HepG2 (cell line): ENCODE data around the gene EPB41L1. TPM values are rescaled to one million over a fixed set of nuclear protein-coding genes. Genes with fewer than 3 reads are reported as not detected.

Experiments
- DDIT3 ChIP-seq: sonication (generic); formaldehyde crosslinking; IDR thresholded peaks from 2 replicates; pipeline ENCODE4 v1.4.0; 2020; ENCODE audit warnings: mild to moderate bottlenecking, missing genetic modification reagents
- FUBP1 ChIP-seq: sonication (generic); formaldehyde crosslinking; IDR thresholded peaks from 2 replicates; pipeline ENCODE4 v1.5.1; 2020; ENCODE audit warnings: missing genetic modification reagents, mild to moderate bottlenecking, borderline replicate concordance
- HIVEP1 ChIP-seq: sonication (generic); formaldehyde crosslinking; IDR thresholded peaks from 2 replicates; pipeline ENCODE4 v1.4.0; 2020; ENCODE audit warnings: mild to moderate bottlenecking, missing genetic modification reagents
- HOXA9 ChIP-seq: sonication (generic); formaldehyde crosslinking; IDR thresholded peaks from 2 replicates; pipeline ENCODE4 v1.8.1; 2022; ENCODE audit warnings: missing genetic modification reagents, mild to moderate bottlenecking, moderate library complexity, borderline replicate concordance
- STAT6 ChIP-seq: sonication (generic); formaldehyde crosslinking; IDR thresholded peaks from 2 replicates; pipeline ENCODE4 v1.4.0; 2020; ENCODE audit warnings: missing genetic modification reagents, mild to moderate bottlenecking, borderline replicate concordance
- TAF1 ChIP-seq: sonication (generic); formaldehyde crosslinking; IDR thresholded peaks from 2 replicates; pipeline ENCODE4 v1.4.0; 2020; ENCODE audit warnings: missing genetic modification reagents
- TBX2 ChIP-seq: sonication (generic); formaldehyde crosslinking; IDR thresholded peaks from 2 replicates; pipeline ENCODE4 v1.5.0; 2020; ENCODE audit warnings: missing genetic modification reagents, mild to moderate bottlenecking, borderline replicate concordance
- TOPORS ChIP-seq: sonication (generic); formaldehyde crosslinking; IDR thresholded peaks from 2 replicates; pipeline ENCODE4 v1.8.0; 2023; ENCODE audit warnings: mild to moderate bottlenecking, missing genetic modification reagents
- ZBTB3 ChIP-seq: sonication (generic); formaldehyde crosslinking; IDR thresholded peaks from 2 replicates; pipeline ENCODE4 v1.4.0; 2020; ENCODE audit warnings: low read depth, mild to moderate bottlenecking, moderate library complexity, missing genetic modification reagents, borderline replicate concordance
- ZBTB33 ChIP-seq: sonication (generic); formaldehyde crosslinking; IDR thresholded peaks from 2 replicates; pipeline ENCODE4 v1.4.0; 2020; ENCODE audit warnings: missing genetic modification reagents
- ZFP37 ChIP-seq: sonication (generic); formaldehyde crosslinking; IDR thresholded peaks from 2 replicates; pipeline ENCODE4 v1.4.0; 2020; ENCODE audit warnings: missing genetic modification reagents, borderline replicate concordance
- ZNF432 ChIP-seq: sonication (generic); formaldehyde crosslinking; IDR thresholded peaks from 2 replicates; pipeline ENCODE4 v1.5.0; 2020; ENCODE audit warnings: missing genetic modification reagents, mild to moderate bottlenecking, borderline replicate concordance
- ZNF451 ChIP-seq: sonication (generic); formaldehyde crosslinking; IDR thresholded peaks from 2 replicates; pipeline ENCODE4 v1.5.0; 2020; ENCODE audit warnings: mild to moderate bottlenecking, missing genetic modification reagents
- ZNF646 ChIP-seq: sonication (generic); formaldehyde crosslinking; IDR thresholded peaks from 2 replicates; pipeline ENCODE4 v1.9.0; 2021; ENCODE audit warnings: mild to moderate bottlenecking, missing genetic modification reagents
- polyA plus RNA-seq, 8 experiments: library from polyadenylated mRNA; depleted of rRNA in 3 of 8; stranded (reverse) in 7 of 8; unstranded in 1 of 8; fragments of >200 nt; fragmentation: Illumina TruSeq in 4 of 8; extraction: Trizol in 4 of 8; gene quantifications; 2 replicates each; pipeline versions ENCODE4 v1.2.1 to v1.2.3, GENCODE V29; 2011 to 2016; ENCODE audit warnings: low read depth in 4 of 8, missing spikeins in 1 of 8, mixed read lengths in 1 of 8; ENCODE audit not compliant: insufficient read depth in 1 of 8
- total RNA-seq, 5 experiments: library from RNA; depleted of rRNA; stranded (reverse); fragments of >200 nt; fragmentation: Illumina TruSeq; extraction: Trizol; gene quantifications; 2 replicates each; pipeline ENCODE4 v1.2.3, GENCODE V29; 2016; ENCODE audit warnings: low read depth in 1 of 5

EPB41L1 gene
- total and polyA plus RNA-seq, 2 of the 13 experiments (the other 11 are each of a cell fraction or from before 2014, with no cell fraction given), result 16.7 to 39.0 TPM

GRCh38 chr20:36183155-36183944, 28.8 kb downstream of the EPB41L1 start (continued):
- TF ChIP-seq ZBTB33, result peak; percentile 90
- no peak for TF ChIP-seq ZNF646
- TF ChIP-seq ZNF451 (CRISPR knock-in tag), result 0 out of 2 replicates have a peak, but pooled peaks have one; percentile 5
- TF ChIP-seq TAF1 (CRISPR knock-in tag), result peak; percentile 39
- TF ChIP-seq HOXA9, result no peak
- peak; percentile 70 for TF ChIP-seq TBX2 (CRISPR knock-in tag)
- TF ChIP-seq ZFP37 (CRISPR knock-in tag), result no peak
- no peak for TF ChIP-seq DDIT3 (CRISPR knock-in tag)
- TF ChIP-seq HIVEP1, result peak; percentile 60; the same call in 1 of the 2 replicates
- peak; percentile 61 for TF ChIP-seq TOPORS
- TF ChIP-seq ZNF432, result no peak
- no peak; the same call in 1 of the 2 replicates for TF ChIP-seq STAT6
- no peak; the same call in 1 of the 2 replicates for TF ChIP-seq ZBTB3 (CRISPR knock-in tag)
- peak; percentile 86; the same call in 1 of the 2 replicates for TF ChIP-seq FUBP1 (CRISPR knock-in tag)
